Muscle layer of colon (tissue), 2 donors: ENCODE data around the gene NGB.

ENCODE experiments used
- H3K27ac ChIP-seq: one replicate; pipeline ENCODE4 v1.7.0; 2013; ENCODE audit warnings: low read depth, mild to moderate bottlenecking, low read length, moderate library complexity
- H3K27me3 ChIP-seq, 2 donors: one replicate each; pipeline ENCODE4 v1.7.0; 2013; ENCODE audit warnings: low read length in 2 of 2, mild to moderate bottlenecking in 2 of 2; ENCODE audit not compliant: insufficient read depth in 2 of 2, control insufficient read depth in 1 of 2
- H3K36me3 ChIP-seq: one replicate; pipeline ENCODE4 v1.7.0; 2013; ENCODE audit warnings: mild to moderate bottlenecking, low read length; ENCODE audit not compliant: insufficient read depth
- H3K4me1 ChIP-seq: one replicate; pipeline ENCODE4 v1.7.0; 2013; ENCODE audit warnings: mild to moderate bottlenecking, low read length; ENCODE audit not compliant: insufficient read depth
- H3K4me3 ChIP-seq, 2 donors: one replicate each; pipeline ENCODE4 v1.7.0; 2013; ENCODE audit warnings: low read length in 2 of 2, low read depth in 1 of 2, mild to moderate bottlenecking in 1 of 2, moderate library complexity in 1 of 2
- H3K9ac ChIP-seq: one replicate; pipeline ENCODE4 v1.7.0; 2013; ENCODE audit warnings: low read length
- H3K9me3 ChIP-seq: one replicate; pipeline ENCODE4 v1.7.0; 2013; ENCODE audit warnings: mild to moderate bottlenecking, low read length
- donor health status: abdominal sarcoma.
- donor health status: Adenocarcinoma of cecum.

The NGB gene

DNA sequence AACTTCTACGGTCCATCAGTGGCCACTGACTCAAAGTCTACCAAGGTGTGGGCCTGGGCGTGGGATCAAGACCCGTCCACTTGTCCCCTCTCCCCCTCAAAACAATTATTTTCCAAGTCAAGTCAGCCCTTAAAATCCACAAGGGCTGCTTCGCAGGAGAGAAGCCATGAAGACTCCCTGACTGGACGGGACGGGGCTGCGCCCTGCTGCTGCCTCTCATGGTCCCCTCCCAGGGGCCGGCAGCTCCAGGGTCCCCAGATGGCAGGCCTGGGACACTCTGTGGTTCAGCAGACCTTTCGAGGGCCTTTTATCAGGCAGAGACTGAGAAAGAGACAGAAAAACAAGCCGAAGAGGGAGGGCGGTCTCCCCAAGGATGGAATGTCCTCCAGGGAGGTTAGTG lies 10.8 kb downstream of the NGB start:
- H3K4me1 ChIP-seq: no peaks in the 10 kb centered on the region
- H3K27me3 ChIP-seq: peaks cover 0 to 13% of the 10 kb centered on the region in 2 donors
- H3K27ac ChIP-seq: no peak overlapping the region
- H3K9me3 ChIP-seq: no peaks in the 10 kb centered on the region
- H3K9ac ChIP-seq: no peak overlapping the region
- no peak overlapping the region for H3K4me3 ChIP-seq
- no peaks in the 10 kb centered on the region for H3K36me3 ChIP-seq

DNA sequence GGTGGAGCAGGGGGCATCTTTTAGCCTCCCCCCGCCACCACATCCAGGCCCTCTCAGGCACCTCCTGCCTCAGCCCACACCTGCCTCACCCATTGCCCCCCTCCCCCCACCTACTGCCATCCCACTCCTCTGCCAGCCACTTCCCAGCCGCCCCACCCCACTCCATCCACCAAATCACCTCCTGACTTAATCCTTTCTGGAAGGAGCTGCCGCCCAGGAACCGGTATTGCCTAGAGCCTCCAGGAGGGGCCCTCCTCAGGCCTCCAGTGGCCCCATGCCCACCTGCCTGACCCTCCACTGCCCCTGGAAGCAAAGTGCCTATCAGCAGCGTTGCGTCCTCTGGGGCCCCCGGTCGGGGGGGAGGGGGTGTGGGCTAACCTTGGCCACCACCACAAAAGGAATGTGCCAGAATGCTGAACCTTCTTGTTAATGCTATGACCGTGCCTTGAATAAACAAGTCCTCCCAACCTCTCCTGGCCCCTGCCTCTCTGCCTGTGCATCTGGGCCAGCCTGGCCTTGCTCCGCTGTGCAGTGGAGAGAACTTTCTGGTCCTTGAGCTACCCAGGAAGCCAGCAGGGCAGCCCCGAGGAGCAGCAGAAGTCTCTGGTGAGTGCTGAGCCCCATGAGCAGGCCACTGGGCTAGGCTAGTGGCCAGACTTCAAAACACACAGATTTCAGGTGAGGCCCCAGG lies 11.8 kb downstream of the NGB start:
- no peaks in the 10 kb centered on the region for H3K36me3 ChIP-seq
- H3K9ac ChIP-seq: no peak overlapping the region
- H3K4me1 ChIP-seq: no peaks in the 10 kb centered on the region
- H3K27me3 ChIP-seq: peaks cover 0 to 13% of the 10 kb centered on the region in 2 donors
- no peak overlapping the region for H3K4me3 ChIP-seq
- H3K9me3 ChIP-seq: no peaks in the 10 kb centered on the region
- no peak overlapping the region for H3K27ac ChIP-seq

DNA sequence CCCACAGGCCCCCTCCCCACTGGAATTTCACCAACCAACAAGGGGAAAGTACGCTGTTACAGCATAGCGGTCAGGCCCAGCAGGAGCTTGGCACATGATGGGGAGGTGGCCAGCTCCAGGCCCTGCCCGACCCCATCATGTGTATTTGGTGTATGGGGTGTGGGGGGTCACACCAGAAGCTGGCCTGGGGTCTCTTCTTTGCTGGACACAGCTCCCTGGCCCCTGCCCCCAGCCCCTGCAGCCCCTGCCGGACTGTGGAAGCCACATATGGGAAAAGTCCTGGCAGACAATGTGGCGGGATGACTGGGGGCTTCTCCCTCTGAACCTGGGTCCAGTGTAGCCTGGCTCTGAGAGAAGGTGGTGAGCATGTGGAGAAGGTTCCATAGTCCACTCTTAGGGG lies 12.4 kb downstream of the NGB start:
- H3K36me3 ChIP-seq: no peaks in the 10 kb centered on the region
- H3K4me1 ChIP-seq: no peaks in the 10 kb centered on the region
- H3K4me3 ChIP-seq: no peak overlapping the region
- H3K27me3 ChIP-seq: peaks cover 0 to 13% of the 10 kb centered on the region in 2 donors
- no peak overlapping the region for H3K27ac ChIP-seq
- no peak overlapping the region for H3K9ac ChIP-seq
- no peaks in the 10 kb centered on the region for H3K9me3 ChIP-seq

GRCh38 chr14:77257700-77258099 lies 13.3 kb downstream of the NGB start:
- H3K27me3 ChIP-seq: peaks cover 0 to 13% of the 10 kb centered on the region in 2 donors
- no peaks in the 10 kb centered on the region for H3K9me3 ChIP-seq
- no peak overlapping the region for H3K9ac ChIP-seq
- no peak overlapping the region for H3K27ac ChIP-seq
- no peak overlapping the region for H3K4me3 ChIP-seq
- H3K4me1 ChIP-seq: no peaks in the 10 kb centered on the region
- no peaks in the 10 kb centered on the region for H3K36me3 ChIP-seq

GRCh38 chr14:77256694-77257093 lies 14.3 kb downstream of the NGB start:
- Histone ChIP-seq H3K27ac (no peak overlapping the region), H3K9ac (no peak overlapping the region), H3K9me3 (no peaks in the 10 kb centered on the region), H3K4me1 (no peaks in the 10 kb centered on the region), H3K4me3 (no peak overlapping the region), H3K27me3 (peaks cover 0 to 13% of the 10 kb centered on the region in 2 donors), H3K36me3 (no peaks in the 10 kb centered on the region)

DNA sequence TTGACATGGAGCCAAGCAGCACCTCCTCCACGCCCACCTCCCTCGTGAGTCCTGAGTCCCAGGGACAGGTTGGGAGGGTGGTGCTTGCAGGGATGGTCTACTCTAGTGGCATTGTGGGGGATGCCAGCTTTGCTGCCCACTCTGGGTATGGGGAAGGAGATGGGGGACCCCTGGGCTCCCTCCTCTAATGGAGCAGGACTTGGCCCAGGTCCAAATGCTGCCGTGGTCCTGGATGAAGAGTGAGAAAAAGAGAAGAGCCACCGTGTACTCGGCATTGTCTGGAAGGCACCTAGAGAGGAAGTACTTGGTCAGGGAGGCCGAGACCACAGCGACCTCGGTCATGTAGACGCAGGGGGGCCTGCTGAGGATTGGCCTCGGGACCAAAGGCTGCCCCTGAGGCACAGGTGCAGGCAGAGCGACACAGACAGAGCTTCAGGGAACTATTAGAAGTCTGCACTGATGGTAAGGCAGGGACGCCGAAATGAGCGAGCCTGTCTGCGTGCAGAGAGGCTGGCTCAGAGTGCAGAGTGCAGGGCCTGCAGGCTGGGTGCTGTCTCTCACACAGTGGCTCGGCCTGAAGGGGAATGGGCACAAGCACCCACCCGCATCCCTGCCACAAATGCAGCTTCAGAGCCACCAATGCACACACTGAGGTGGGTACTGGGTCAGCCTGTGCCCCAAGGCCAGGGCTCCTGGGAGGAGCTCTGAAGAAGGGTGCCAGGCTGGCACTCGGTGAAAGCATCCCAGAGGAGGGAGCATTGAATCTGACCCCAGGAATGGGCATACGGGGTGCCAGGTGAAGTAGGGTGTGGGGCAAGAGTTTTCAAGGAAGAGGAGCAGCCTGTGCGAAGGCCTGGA lies 17.4 kb downstream of the NGB start:
- Histone ChIP-seq H3K4me1 (no peaks in the 10 kb centered on the region), H3K36me3 (no peaks in the 10 kb centered on the region), H3K9me3 (no peaks in the 10 kb centered on the region), H3K4me3 (no peak overlapping the region), H3K27ac (no peak overlapping the region), H3K27me3 (peaks cover 0 to 6% of the 10 kb centered on the region in 2 donors), H3K9ac (no peak overlapping the region)

DNA sequence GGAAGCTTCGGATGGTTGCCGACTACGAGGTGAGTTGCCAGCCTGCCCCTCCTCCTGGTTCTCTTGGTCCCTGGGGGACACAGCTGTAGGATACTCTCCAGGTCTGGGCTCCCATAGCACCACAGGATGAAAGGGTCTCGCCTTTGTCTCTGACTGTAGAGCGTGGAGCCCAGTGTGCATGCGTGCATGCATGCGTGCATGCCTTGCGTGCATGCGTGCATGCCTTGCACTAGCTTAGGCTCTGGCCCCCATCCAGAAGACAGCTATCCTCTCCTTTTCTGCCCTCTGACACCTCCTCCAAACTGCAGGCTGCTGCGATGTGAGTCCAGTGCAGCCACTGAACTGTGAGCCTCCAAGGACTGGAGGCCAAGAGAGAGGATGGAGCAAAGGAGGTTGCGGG lies 19.1 kb downstream of the NGB start:
- Histone ChIP-seq H3K27me3 (no peaks in the 10 kb centered on the region), H3K27ac (no peak overlapping the region), H3K9ac (no peak overlapping the region), H3K4me1 (no peaks in the 10 kb centered on the region), H3K36me3 (no peaks in the 10 kb centered on the region), H3K4me3 (no peak overlapping the region), H3K9me3 (no peaks in the 10 kb centered on the region)

GRCh38 chr14:77250927-77251326 lies 20.1 kb downstream of the NGB start:
- H3K9me3 ChIP-seq: no peaks in the 10 kb centered on the region
- H3K27ac ChIP-seq: no peak overlapping the region
- no peaks in the 10 kb centered on the region for H3K4me1 ChIP-seq
- H3K27me3 ChIP-seq: no peaks in the 10 kb centered on the region
- H3K36me3 ChIP-seq: no peaks in the 10 kb centered on the region
- no peak overlapping the region for H3K9ac ChIP-seq
- H3K4me3 ChIP-seq: no peak overlapping the region

DNA sequence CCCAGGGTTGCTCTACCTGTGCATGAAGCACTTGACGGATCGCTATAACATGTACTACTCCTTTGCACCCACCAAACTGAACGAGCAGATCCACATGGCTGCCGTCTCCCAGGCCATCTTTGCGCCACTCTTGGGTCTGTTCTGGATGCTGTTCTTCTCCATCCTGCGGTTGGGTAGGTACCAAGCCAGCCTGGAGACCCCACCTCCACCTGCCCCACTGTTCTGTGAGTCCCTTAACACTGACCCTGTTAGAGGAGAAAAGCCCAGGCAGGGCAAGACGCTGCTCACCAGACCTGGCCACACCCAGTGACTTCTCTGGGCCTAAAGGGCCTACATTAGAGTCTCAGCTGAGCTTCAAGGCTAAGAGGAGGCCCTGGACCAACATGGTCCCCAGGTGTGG lies 21.7 kb downstream of the NGB start:
- no peak overlapping the region for H3K4me3 ChIP-seq
- no peaks in the 10 kb centered on the region for H3K9me3 ChIP-seq
- H3K27me3 ChIP-seq: no peaks in the 10 kb centered on the region
- no peak overlapping the region for H3K27ac ChIP-seq
- no peaks in the 10 kb centered on the region for H3K4me1 ChIP-seq
- H3K9ac ChIP-seq: no peak overlapping the region
- no peaks in the 10 kb centered on the region for H3K36me3 ChIP-seq

DNA sequence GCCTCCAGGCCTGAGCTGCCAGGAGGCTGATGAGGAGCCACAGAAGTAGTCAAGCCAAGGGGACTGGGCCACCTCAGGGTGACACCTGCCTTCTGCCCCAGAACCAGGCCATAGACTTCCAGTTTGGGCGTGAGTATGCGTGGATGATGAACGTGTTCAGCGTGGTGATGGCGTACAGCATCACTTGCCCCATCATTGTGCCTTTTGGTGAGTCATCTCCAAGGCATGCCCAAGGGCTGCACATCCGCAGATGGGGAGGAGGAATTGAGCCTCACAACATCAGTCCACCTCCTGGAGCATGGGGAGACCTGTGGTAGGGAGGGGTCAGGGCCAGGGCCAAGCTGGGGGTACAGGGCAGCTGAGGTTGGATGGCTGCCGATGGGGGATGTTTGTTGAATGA lies 22.3 kb downstream of the NGB start:
- Histone ChIP-seq H3K4me3 (no peak overlapping the region), H3K4me1 (no peaks in the 10 kb centered on the region), H3K27ac (no peak overlapping the region), H3K9ac (no peak overlapping the region), H3K27me3 (no peaks in the 10 kb centered on the region), H3K9me3 (no peaks in the 10 kb centered on the region), H3K36me3 (no peaks in the 10 kb centered on the region)

- Histone ChIP-seq H3K9me3 (no peaks in the 10 kb centered on the region), H3K27me3 (no peaks in the 10 kb centered on the region), H3K36me3 (no peaks in the 10 kb centered on the region), H3K9ac (no peak overlapping the region), H3K27ac (no peak overlapping the region), H3K4me1 (no peaks in the 10 kb centered on the region), H3K4me3 (no peak overlapping the region)
Observed at GRCh38 chr14:77246784-77247183, 24.2 kb downstream of the NGB start.

- H3K27me3 ChIP-seq: no peaks in the 10 kb centered on the region
- H3K36me3 ChIP-seq: no peaks in the 10 kb centered on the region
- no peak overlapping the region for H3K9ac ChIP-seq
- H3K4me1 ChIP-seq: no peaks in the 10 kb centered on the region
- H3K9me3 ChIP-seq: no peaks in the 10 kb centered on the region
- H3K27ac ChIP-seq: no peak overlapping the region
- H3K4me3 ChIP-seq: no peak overlapping the region
Observed at GRCh38 chr14:77245820-77246219, 25.2 kb downstream of the NGB start.
